OCI-LY3 (cell line): ENCODE data around the gene CYTH1.

Experiments used
- H2AFZ ChIP-seq: fragments of 200-600, 300-600 bp; shearing (Covaris generic); 2 replicates; pipeline ENCODE4 v1.6.0; 2014; ENCODE audit warnings: antibody characterized with exemption, low read depth, low read length
- H3K27ac ChIP-seq: fragments of 200-600, 300-600 bp; sonication (generic); 2 replicates; pipeline ENCODE4 v1.5.1; 2014; ENCODE audit warnings: mild to moderate bottlenecking, low read length, moderate library complexity, mixed read lengths
- H3K27me3 ChIP-seq: fragments of 200-600, 300-600 bp; sonication (generic); 2 replicates; pipeline ENCODE4 v1.6.1; 2014; ENCODE audit warnings: low read depth, low read length, mixed read lengths
- H3K36me3 ChIP-seq: fragments of 200-600, 300-600 bp; sonication (generic); replicated peaks from 2 replicates; pipeline ENCODE3; 2014; ENCODE audit warnings: low read depth, low read length, mixed read lengths
- H3K4me1 ChIP-seq: fragments of 300-600, 200-600 bp; sonication (generic); 2 replicates; pipeline ENCODE4 v1.6.1; 2014; ENCODE audit warnings: low read length, mixed read lengths
- H3K4me2 ChIP-seq: fragments of 200-600, 300-600 bp; sonication (generic); 2 replicates; pipeline ENCODE4 v1.6.1; 2014; ENCODE audit warnings: low read length, mixed read lengths
- H3K4me3 ChIP-seq: fragments of 300-600, 200-600 bp; sonication (generic); 2 replicates; pipeline ENCODE4 v1.5.1; 2014; ENCODE audit warnings: antibody characterized with exemption, mild to moderate bottlenecking, low read length, moderate library complexity
- H3K79me2 ChIP-seq: fragments of 300-600, 200-600 bp; shearing (Covaris generic); 2 replicates; pipeline ENCODE4 v1.6.1; 2014; ENCODE audit warnings: mild to moderate bottlenecking, low read length, mixed read lengths
- H3K9ac ChIP-seq: fragments of 300-600, 200-600 bp; shearing (Covaris generic); 2 replicates; pipeline ENCODE4 v1.6.0; 2014; ENCODE audit warnings: mild to moderate bottlenecking, low read length, moderate library complexity
- H3K9me3 ChIP-seq: fragments of 200-600, 300-600 bp; shearing (Covaris generic); 2 replicates; pipeline ENCODE4 v1.6.1; 2014; ENCODE audit warnings: low read length, mixed read lengths; ENCODE audit not compliant: insufficient read depth
- H4K20me1 ChIP-seq: fragments of 200-600, 300-600 bp; sonication (generic); 2 replicates; pipeline ENCODE4 v1.6.1; 2016; ENCODE audit warnings: low read length, mixed read lengths; ENCODE audit not compliant: insufficient read depth
- CTCF ChIP-seq: fragments of 200-600, 300-600 bp; sonication (generic); IDR thresholded peaks from 2 replicates; pipeline ENCODE4 v1.5.1; 2014; ENCODE audit warnings: antibody characterized with exemption, low read length, low read depth
- EZH2phosphoT487 ChIP-seq: fragments of 200-600 bp; shearing (Covaris generic); IDR thresholded peaks from 2 replicates; pipeline ENCODE4 v1.6.1; 2018; ENCODE audit warnings: antibody characterized with exemption, mixed run types, low read depth

CYTH1 gene

GRCh38 chr17:78643326-78643725 is 138.7 kb downstream of the CYTH1 start:
- Histone ChIP-seq H3K9me3 (0 out of 2 replicates have a peak, but pooled peaks cover 6% of the 10 kb centered on the region), H3K79me2 (no peaks in the 10 kb centered on the region), H3K36me3 (no peaks in the 10 kb centered on the region), H3K4me1 (peaks cover 44% of the 10 kb centered on the region), H3K9ac (no peak overlapping the region), H3K27me3 (no peaks in the 10 kb centered on the region), H3K4me3 (no peak overlapping the region), H3K4me2 (no peak overlapping the region), H4K20me1 (no peaks in the 10 kb centered on the region), H3K27ac (no peak overlapping the region), H2AFZ (no peak overlapping the region)
- no peak for TF ChIP-seq EZH2phosphoT487
- no peak for TF ChIP-seq CTCF

- Histone ChIP-seq H3K9ac (no peak overlapping the region), H3K4me1 (peaks cover 47% of the 10 kb centered on the region), H3K4me2 (no peak overlapping the region), H4K20me1 (no peaks in the 10 kb centered on the region), H3K36me3 (no peaks in the 10 kb centered on the region), H3K9me3 (no peaks in the 10 kb centered on the region), H3K4me3 (no peak overlapping the region), H2AFZ (no peak overlapping the region), H3K27ac (no peak overlapping the region), H3K27me3 (no peaks in the 10 kb centered on the region), H3K79me2 (no peaks in the 10 kb centered on the region)
- TF ChIP-seq CTCF = no peak
- TF ChIP-seq EZH2phosphoT487 = no peak
These were observed 139.4 kb downstream of the CYTH1 start for GRCh38 chr17:78642707-78643106.

GRCh38 chr17:78641666-78642065 is 140.4 kb downstream of the CYTH1 start:
- Histone ChIP-seq H3K36me3 (no peaks in the 10 kb centered on the region), H3K4me3 (no peak overlapping the region), H3K4me1 (peaks cover 47% of the 10 kb centered on the region), H3K9ac (no peak overlapping the region), H4K20me1 (no peaks in the 10 kb centered on the region), H3K9me3 (no peaks in the 10 kb centered on the region), H3K27ac (no peak overlapping the region), H3K27me3 (no peaks in the 10 kb centered on the region), H3K79me2 (no peaks in the 10 kb centered on the region), H2AFZ (no peak overlapping the region), H3K4me2 (no peak overlapping the region)
- TF ChIP-seq CTCF (no peak), EZH2phosphoT487 (no peak)

- H3K36me3 ChIP-seq = no peaks in the 10 kb centered on the region
- no peaks in the 10 kb centered on the region for H3K9me3 ChIP-seq
- no peak overlapping the region for H3K9ac ChIP-seq
- H3K79me2 ChIP-seq = no peaks in the 10 kb centered on the region
- no peaks in the 10 kb centered on the region for H3K27me3 ChIP-seq
- no peak overlapping the region for H2AFZ ChIP-seq
- no peak overlapping the region for H3K27ac ChIP-seq
- H3K4me2 ChIP-seq = no peak overlapping the region
- no peaks in the 10 kb centered on the region for H4K20me1 ChIP-seq
- no peak overlapping the region for H3K4me3 ChIP-seq
- peaks cover 44% of the 10 kb centered on the region for H3K4me1 ChIP-seq
- no peak for TF ChIP-seq CTCF
- no peak for TF ChIP-seq EZH2phosphoT487
These were observed 140.8 kb downstream of the CYTH1 start for GRCh38 chr17:78641243-78641642.
